ENCODE data around the gene SEMA3D. TPM values are rescaled to one million over a fixed set of nuclear protein-coding genes. Genes with fewer than 3 reads are reported as not detected.

SEMA3D gene
- total and polyA plus RNA-seq, 9 of the 15 experiments (the other 6 are each of a cell fraction or from before 2014, with no cell fraction given) = 0.01 to 0.10 (median 0.04) TPM; not detected in 1

GRCh38 chr7:85102813-85103350, 84.0 kb downstream of the SEMA3D start:
- H3K4me2 ChIP-seq (ENCODE audit: insufficient read depth, low read length) = no peak overlapping the region

More at GRCh38 chr7:85102813-85103350, 84.0 kb downstream of the SEMA3D start:
- no peak overlapping the region for H2AFZ ChIP-seq (ENCODE audit: low read depth, low read length)
- H4K20me1 ChIP-seq (replicated peaks; ENCODE audit: control insufficient read depth, insufficient read depth, low read length) = no peaks in the 10 kb centered on the region
- intact Hi-C loops (cut with micrococcal nuclease) = no loop called here
- no peaks in the 10 kb centered on the region for H3K9me1 ChIP-seq (ENCODE audit: control insufficient read depth, insufficient read depth, low read length)
- H3K4me3 ChIP-seq = no peak overlapping the region
- ChIA-PET POLR2A (no interaction called here), CTCF (ENCODE audit: low intra/inter-chr PET ratio) (no interaction called here)
- no peaks in the 10 kb centered on the region for H3K36me3 ChIP-seq (ENCODE audit: control insufficient read depth, insufficient read depth, low read length)
- H3K9ac ChIP-seq (ENCODE audit: insufficient read depth in 1 of 2, low read depth in 2 of 2, low read length in 2 of 2) = no peak overlapping the region
- TF ChIP-seq REST (IDR thresholded peaks at IDR 0.05; ENCODE audit: borderline replicate concordance) (no peak), REST (CRISPR knock-in tag; IDR thresholded peaks at IDR 0.05; ENCODE audit: low read depth) (no peak), TCF7 (IDR thresholded peaks at IDR 0.05; ENCODE audit: borderline replicate concordance) (no peak), ZNF212 (CRISPR knock-in tag; IDR thresholded peaks at IDR 0.05) (no peak), LCOR (CRISPR knock-in tag; IDR thresholded peaks at IDR 0.05) (no peak), POLR2A (conservative IDR thresholded peaks at IDR 0.05) (no peak), ZKSCAN8 (CRISPR knock-in tag; IDR thresholded peaks at IDR 0.05) (no peak), ZNF696 (CRISPR knock-in tag; conservative IDR thresholded peaks at IDR 0.05) (no peak), NFIC (IDR thresholded peaks at IDR 0.05) (no peak)
- no peak for DNase-seq (ENCODE audit: extremely low read depth in 1 of 4, low spot score in 3 of 4)
- no peaks in the 10 kb centered on the region for H3K9me3 ChIP-seq (replicated peaks; ENCODE audit: control insufficient read depth, insufficient read depth, low read depth, low read length)
- WGBS (ENCODE audit: insufficient coverage, low coverage, missing lambda C conversion rate) = 4% methylated on average over 2 of the region's 2 CpGs
- no peak for ATAC-seq
- in situ Hi-C loops (cut with MboI) = no loop called here
- H3K4me1 ChIP-seq (replicated peaks in 1 of 2; ENCODE audit: control insufficient read depth in 2 of 2, insufficient read depth in 2 of 2, low read length in 2 of 2) = no peaks in the 10 kb centered on the region
- BruUV-seq (replicated peaks) = no TSS peak
- no peak for FAIRE-seq
- no peaks in the 10 kb centered on the region for H3K27me3 ChIP-seq (ENCODE audit: control insufficient read depth in 2 of 2, insufficient read depth in 2 of 2, low read length in 2 of 2)
- no peak overlapping the region for H3K27ac ChIP-seq (ENCODE audit: extremely low read depth, low read depth, low read length)
- H3K79me2 ChIP-seq (ENCODE audit: control insufficient read depth, insufficient read depth, low read length) = no peaks in the 10 kb centered on the region

Measured in K562 (cell line).